CD4-positive, CD25-positive, alpha-beta regulatory T cell (primary cell): Measurements from ENCODE around the gene KLHL9. TPM values are rescaled to one million over a fixed set of nuclear protein-coding genes. Genes with fewer than 3 reads are reported as not detected.
"Not testable (repeated sequence)": the region's sequence is repeated elsewhere in the genome, so short reads cannot be mapped to it uniquely, and the experiment has no call there.

Experiments
- ATAC-seq, 2 donors: fragments of 150-1000 bp; cut with Tn5 transposase; one replicate each; pipeline ENCODE4 v1.10.0; 2021; ENCODE audit warnings: low read depth in 2 of 2, moderate number of reproducible peaks in 2 of 2, moderate library complexity in 1 of 2
- DNase-seq, 3 donors: peaks; one replicate each; pipeline versions ENCODE4 v3.0.0 to v3.0.0-alpha.2; 2012 to 2022; ENCODE audit warnings: mixed read lengths in 1 of 3
- H3K27ac ChIP-seq: one replicate; pipeline ENCODE4 v1.7.0; 2013; ENCODE audit warnings: mild to moderate bottlenecking, low read length; ENCODE audit not compliant: insufficient read depth, poor library complexity, severe bottlenecking
- H3K27me3 ChIP-seq: one replicate; pipeline ENCODE4 v1.7.0; 2013; ENCODE audit warnings: low read length; ENCODE audit not compliant: control insufficient read depth, insufficient read depth
- H3K36me3 ChIP-seq: one replicate; pipeline ENCODE4 v1.7.0; 2013; ENCODE audit warnings: mild to moderate bottlenecking, low read length, moderate library complexity; ENCODE audit not compliant: control insufficient read depth, insufficient read depth
- H3K4me1 ChIP-seq: 2 replicates; pipeline ENCODE4 v1.7.0; 2013; ENCODE audit warnings: mild to moderate bottlenecking, low read length; ENCODE audit not compliant: insufficient read depth, control insufficient read depth, poor library complexity, severe bottlenecking
- H3K4me3 ChIP-seq: one replicate; pipeline ENCODE4 v1.7.0; 2013; ENCODE audit warnings: low read depth, mild to moderate bottlenecking, low read length, moderate library complexity
- H3K9me3 ChIP-seq, 2 experiments: 1 replicate in 1 of 2; 2 replicates in 1 of 2; pipeline ENCODE4 v1.7.0; 2013; ENCODE audit warnings: low read length in 2 of 2, mild to moderate bottlenecking in 1 of 2, moderate library complexity in 1 of 2; ENCODE audit not compliant: control insufficient read depth in 2 of 2
- H3K27ac Mint-ChIP-seq, 3 donors: one replicate each; pipeline ENCODE4 v1.8.0; 2020 to 2022; ENCODE audit warnings: mild to moderate bottlenecking in 3 of 3, mixed read lengths in 3 of 3, moderate library complexity in 2 of 3
- H3K27me3 Mint-ChIP-seq: one replicate; pipeline ENCODE4 v1.8.0; 2022; ENCODE audit warnings: mild to moderate bottlenecking, mixed read lengths
- H3K36me3 Mint-ChIP-seq: one replicate; pipeline ENCODE4 v1.8.0; 2020; ENCODE audit warnings: mixed read lengths
- H3K4me1 Mint-ChIP-seq, 4 donors: one replicate each; pipeline ENCODE4 v1.8.0; 2020 to 2022; ENCODE audit warnings: mixed read lengths in 4 of 4, mild to moderate bottlenecking in 1 of 4
- H3K4me3 Mint-ChIP-seq, 4 donors: one replicate each; pipeline ENCODE4 v1.8.0; 2020 to 2022; ENCODE audit warnings: mild to moderate bottlenecking in 4 of 4, mixed read lengths in 4 of 4, moderate library complexity in 3 of 4
- H3K9me3 Mint-ChIP-seq, 7 donors: one replicate each; pipeline ENCODE4 v1.8.0; 2020 to 2022; ENCODE audit warnings: mixed read lengths in 7 of 7, mild to moderate bottlenecking in 3 of 7, moderate library complexity in 2 of 7
- polyA plus RNA-seq, 4 donors: library from polyadenylated mRNA; unstranded; fragments of 300-500 nt; fragmentation: Illumina TruSeq; gene quantifications; one replicate each; pipeline ENCODE4 v1.2.3, GENCODE V29; 2021
- total RNA-seq: library from RNA; stranded (reverse); gene quantifications from one replicate; pipeline ENCODE4 v1.2.3, GENCODE V29; 2022

KLHL9 gene, protein sequence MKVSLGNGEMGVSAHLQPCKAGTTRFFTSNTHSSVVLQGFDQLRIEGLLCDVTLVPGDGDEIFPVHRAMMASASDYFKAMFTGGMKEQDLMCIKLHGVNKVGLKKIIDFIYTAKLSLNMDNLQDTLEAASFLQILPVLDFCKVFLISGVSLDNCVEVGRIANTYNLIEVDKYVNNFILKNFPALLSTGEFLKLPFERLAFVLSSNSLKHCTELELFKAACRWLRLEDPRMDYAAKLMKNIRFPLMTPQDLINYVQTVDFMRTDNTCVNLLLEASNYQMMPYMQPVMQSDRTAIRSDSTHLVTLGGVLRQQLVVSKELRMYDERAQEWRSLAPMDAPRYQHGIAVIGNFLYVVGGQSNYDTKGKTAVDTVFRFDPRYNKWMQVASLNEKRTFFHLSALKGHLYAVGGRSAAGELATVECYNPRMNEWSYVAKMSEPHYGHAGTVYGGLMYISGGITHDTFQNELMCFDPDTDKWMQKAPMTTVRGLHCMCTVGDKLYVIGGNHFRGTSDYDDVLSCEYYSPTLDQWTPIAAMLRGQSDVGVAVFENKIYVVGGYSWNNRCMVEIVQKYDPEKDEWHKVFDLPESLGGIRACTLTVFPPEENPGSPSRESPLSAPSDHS
- total RNA-seq (13.4 TPM), polyA plus RNA-seq (10 to 100 TPM in 3 of 4 donors, 1 to 10 TPM in 1; 9.5 to 19.2 (median 15.9) TPM)

DNA sequence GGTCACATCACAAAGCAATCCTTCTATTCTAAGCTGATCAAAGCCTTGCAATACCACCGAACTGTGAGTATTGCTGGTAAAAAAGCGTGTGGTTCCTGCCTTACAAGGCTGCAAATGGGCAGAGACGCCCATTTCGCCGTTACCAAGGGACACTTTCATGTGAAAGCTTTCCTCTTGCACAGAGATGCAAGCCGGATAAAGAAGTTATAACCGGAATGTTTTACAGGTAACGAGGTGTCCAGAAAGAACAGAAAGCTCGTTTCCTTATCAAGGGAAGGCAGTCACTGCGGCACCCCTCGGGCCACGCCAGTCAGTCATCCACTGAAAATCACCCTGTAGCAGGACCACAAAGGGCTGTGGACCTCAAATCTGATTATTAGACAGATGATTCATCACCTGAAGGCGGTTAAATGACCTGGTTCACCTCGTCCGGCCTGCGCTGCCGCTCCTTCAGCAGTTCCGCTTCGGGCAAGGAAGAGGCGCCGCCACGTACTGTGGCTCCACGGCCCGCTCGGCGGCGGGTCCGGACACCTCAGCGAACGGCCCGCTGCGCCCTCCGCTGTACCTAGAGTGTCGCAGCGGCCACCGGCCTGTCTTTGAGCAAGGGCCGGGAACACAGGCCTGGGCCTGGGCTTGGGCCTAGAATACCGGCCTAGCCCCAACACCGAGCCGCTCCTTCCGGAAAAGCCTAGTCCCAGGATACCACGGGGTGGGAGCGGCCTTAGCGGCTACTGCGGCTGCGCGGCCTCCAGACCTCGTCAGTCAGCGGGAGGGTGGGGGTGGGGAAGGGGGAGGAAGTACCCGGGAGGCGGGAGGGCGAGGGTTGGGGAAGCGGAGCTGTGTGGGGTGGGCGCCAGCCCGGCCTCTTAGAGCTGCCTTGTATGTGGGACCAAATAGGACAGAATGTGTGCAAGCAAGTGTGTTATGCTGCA, at the start of gene KLHL9:
Gene KLHL9 (minus strand): TSS at position 704 of the 932 bp plus-strand sequence. CDS start 545 bp downstream, at position 159.
- Histone ChIP-seq H3K27me3 (peaks cover 2% of the 10 kb centered on the region), H3K27ac (peak within 1 kb of the TSS; percentile 88), H3K36me3 (peaks cover 16% of the 10 kb centered on the region), H3K4me3 (peak within 1 kb of the TSS; percentile 98), H3K9me3 (no peaks in the 10 kb centered on the region), H3K4me1 (peaks cover 43% of the 10 kb centered on the region)
- peaks cover 27 to 62% (median 46%) of the 10 kb centered on the region in 4 donors for H3K4me1 Mint-ChIP-seq
- DNase-seq (peak; percentile 75 to 92 (median 82)), ATAC-seq (peak; percentile 81 to 82)
- H3K36me3 Mint-ChIP-seq, result peaks cover 17% of the 10 kb centered on the region
- peak within 1 kb of the TSS; percentile 93 to 97 (median 95) for H3K27ac Mint-ChIP-seq
- no peaks in the 10 kb centered on the region for H3K9me3 Mint-ChIP-seq
- peaks cover 18% of the 10 kb centered on the region for H3K27me3 Mint-ChIP-seq
- peak within 1 kb of the TSS; percentile 94 to 99 (median 96) for H3K4me3 Mint-ChIP-seq

DNA sequence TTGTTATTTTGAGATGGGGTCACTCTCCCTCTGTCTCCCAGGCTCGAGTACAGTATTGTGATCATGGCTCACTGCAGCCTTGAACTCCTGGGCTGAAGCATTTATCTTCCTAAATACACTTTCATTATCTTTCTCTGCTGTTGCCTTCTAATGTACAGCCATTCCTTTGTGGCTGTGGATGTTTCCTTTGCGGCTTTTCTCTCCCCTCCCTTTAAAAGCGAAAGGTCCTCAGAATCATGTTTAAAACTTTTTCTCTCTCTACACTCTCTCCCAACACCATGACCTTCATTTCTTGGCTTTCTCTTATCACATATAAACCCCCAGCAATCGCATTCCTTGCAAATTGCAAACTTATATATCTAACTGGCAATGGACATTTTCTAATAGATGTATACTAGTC, 48.4 kb upstream of the KLHL9 start:
- no peak for DNase-seq
- Mint-ChIP-seq H3K27me3 (peaks cover 59% of the 10 kb centered on the region), H3K9me3 (peaks cover 0 to 6% (median 0%) of the 10 kb centered on the region in 7 donors), H3K4me1 (peaks cover 0 to 9% (median 5%) of the 10 kb centered on the region in 4 donors), H3K4me3 (no peak overlapping the region), H3K36me3 (no peaks in the 10 kb centered on the region), H3K27ac (no peak overlapping the region)
- Histone ChIP-seq H3K27ac (no peak overlapping the region), H3K36me3 (no peaks in the 10 kb centered on the region), H3K27me3 (peaks cover 25% of the 10 kb centered on the region), H3K4me3 (no peak overlapping the region), H3K9me3 (no peaks in the 10 kb centered on the region), H3K4me1 (no peaks in the 10 kb centered on the region)
- ATAC-seq, result no peak

DNA sequence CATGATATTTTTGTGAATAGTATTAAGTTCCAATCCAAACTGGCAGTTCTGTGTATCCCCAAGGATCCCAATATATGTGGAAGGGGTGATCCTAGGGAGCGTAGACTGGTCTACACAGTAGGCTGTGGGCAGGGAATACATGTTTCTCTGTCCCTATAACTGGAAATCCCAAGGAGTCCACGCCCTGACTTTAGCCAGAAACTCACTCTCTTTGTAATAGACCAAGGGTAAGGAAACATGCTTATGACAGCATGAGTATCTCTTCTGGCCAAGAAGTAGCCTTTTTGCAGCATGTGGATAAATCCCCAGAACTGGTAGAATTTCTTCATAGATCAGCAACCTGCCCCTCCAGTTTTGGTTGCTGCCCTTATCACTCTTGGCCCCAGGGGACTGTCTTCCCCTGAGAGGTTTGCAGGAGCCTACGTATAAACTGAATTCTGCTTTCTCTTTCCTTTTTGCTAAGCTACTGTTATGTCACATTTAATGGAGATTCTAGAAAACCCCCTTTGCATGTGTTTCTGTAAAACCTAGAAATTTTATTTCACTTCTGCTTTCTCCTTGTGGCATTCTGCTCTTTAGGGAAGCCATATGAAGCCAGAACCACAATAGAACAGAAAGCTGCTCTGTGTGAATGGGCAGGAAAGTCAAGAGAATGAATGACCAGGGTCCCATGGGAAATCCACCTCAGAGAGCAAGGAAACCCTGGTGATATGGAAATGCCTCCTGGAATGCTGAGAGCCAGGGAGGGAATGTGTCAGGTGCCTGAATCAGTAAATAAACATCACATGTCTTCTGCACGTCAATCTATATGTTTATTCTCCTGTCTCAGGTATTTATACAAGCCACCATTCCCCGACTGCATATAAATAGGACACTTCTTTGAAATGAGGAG, 46.5 kb upstream of the KLHL9 start:
- Histone ChIP-seq H3K9me3 (no peaks in the 10 kb centered on the region), H3K4me3 (no peak overlapping the region), H3K4me1 (no peaks in the 10 kb centered on the region), H3K36me3 (no peaks in the 10 kb centered on the region), H3K27ac (no peak overlapping the region), H3K27me3 (peaks cover 25% of the 10 kb centered on the region)
- Mint-ChIP-seq H3K27ac (no peak overlapping the region), H3K4me1 (peaks cover 0 to 9% (median 5%) of the 10 kb centered on the region in 4 donors), H3K27me3 (peaks cover 55% of the 10 kb centered on the region), H3K9me3 (peaks cover 0 to 3% (median 0%) of the 10 kb centered on the region in 7 donors), H3K36me3 (no peaks in the 10 kb centered on the region), H3K4me3 (peak overlapping the region in 1 of 4 donors; percentile 8)
- DNase-seq (peak in 1 of 3 donors; percentile 39), ATAC-seq (peak; percentile 52 to 61)

DNA sequence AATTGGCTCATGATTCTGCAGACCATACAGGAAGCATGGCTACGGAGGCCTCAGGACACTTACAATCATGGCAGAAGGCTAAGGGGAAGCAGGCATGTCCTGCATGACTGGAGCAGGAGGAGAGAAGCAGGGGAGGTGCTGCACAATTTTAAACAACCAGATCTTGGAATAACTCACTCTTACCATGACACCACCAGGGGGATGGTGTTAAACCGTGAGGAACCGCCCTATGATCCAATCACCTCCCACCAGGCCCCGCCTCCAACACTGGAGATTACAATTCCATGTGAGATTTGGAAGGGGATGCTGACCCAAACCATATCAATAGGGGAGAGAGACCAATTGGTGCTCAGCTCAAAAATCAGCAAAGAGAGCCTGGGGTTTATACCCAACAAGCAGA, 36.3 kb upstream of the KLHL9 start:
- H3K4me3 Mint-ChIP-seq, H3K9me3 ChIP-seq, H3K36me3 Mint-ChIP-seq, H3K4me3 ChIP-seq, DNase-seq, H3K36me3 ChIP-seq, H3K4me1 Mint-ChIP-seq, H3K9me3 Mint-ChIP-seq, ATAC-seq, H3K4me1 ChIP-seq, H3K27ac ChIP-seq: not testable (repeated sequence)
- H3K27me3 Mint-ChIP-seq, result peaks cover 22% of the 10 kb centered on the region
- H3K27me3 ChIP-seq, result peaks cover 15% of the 10 kb centered on the region
- H3K27ac Mint-ChIP-seq, result peak overlapping the region in 1 of 3 donors; percentile 5

DNA sequence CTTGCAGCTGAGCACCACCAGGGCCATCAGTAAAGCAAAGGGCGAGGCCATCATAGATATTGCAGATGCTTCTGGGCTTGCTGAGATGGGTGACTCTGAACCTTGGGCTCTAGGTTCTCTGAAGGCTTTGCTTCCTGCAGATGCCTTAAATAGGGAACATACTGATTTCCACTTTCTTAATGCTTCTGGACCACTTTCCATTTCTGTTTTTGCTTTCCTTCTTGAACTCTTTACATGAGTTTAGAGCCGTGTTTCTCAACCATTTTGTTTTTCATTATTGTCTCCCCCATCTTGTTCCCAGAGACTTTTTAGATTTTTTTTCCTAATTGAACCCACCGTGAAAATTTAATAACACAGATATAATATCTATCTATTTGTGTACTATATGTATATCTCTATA, 32.8 kb upstream of the KLHL9 start, which contains the start of gene IFNA13:
Gene IFNA13 (minus strand): TSS at position 101 of the 400 bp plus-strand sequence. CDS start 47 bp downstream, at position 54.
- no peaks in the 10 kb centered on the region for H3K36me3 ChIP-seq
- Mint-ChIP-seq H3K36me3 (no peaks in the 10 kb centered on the region), H3K4me3 (no peak within 1 kb of the TSS), H3K27ac (peak within 1 kb of the TSS in 1 of 3 donors; percentile 58), H3K27me3 (peaks cover 33% of the 10 kb centered on the region), H3K9me3 (peaks cover 0 to 2% (median 0%) of the 10 kb centered on the region in 7 donors), H3K4me1 (no peaks in the 10 kb centered on the region)
- peaks cover 10% of the 10 kb centered on the region for H3K27me3 ChIP-seq
- DNase-seq (no peak), ATAC-seq (no peak)
- H3K27ac ChIP-seq, result no peak within 1 kb of the TSS
- H3K4me1 ChIP-seq, result no peaks in the 10 kb centered on the region
- H3K4me3 ChIP-seq, result no peak within 1 kb of the TSS
- H3K9me3 ChIP-seq, result no peaks in the 10 kb centered on the region

DNA sequence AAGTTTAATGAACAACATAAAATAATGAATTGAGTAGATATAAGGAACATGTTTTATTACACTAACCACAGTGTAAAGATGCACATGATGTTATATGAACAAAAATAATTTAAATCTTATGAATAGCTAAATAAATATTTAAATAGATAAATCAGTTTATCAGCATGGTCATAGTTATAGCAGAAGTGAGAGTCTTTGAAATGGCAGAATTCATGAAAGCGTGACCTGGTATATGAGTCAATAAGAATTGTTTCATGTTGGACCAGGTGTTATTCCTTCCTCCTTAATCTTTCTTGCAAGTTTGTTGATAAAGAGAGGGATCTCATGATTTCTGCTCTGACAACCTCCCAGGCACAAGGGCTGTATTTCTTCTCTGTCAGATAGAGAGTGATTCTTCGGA, 32.0 kb upstream of the KLHL9 start:
- not testable (repeated sequence) for ATAC-seq, H3K9me3 ChIP-seq, H3K4me1 Mint-ChIP-seq, H3K4me1 ChIP-seq, H3K4me3 ChIP-seq, H3K9me3 Mint-ChIP-seq, H3K36me3 ChIP-seq, H3K27ac ChIP-seq, H3K36me3 Mint-ChIP-seq, H3K4me3 Mint-ChIP-seq, DNase-seq
- Mint-ChIP-seq H3K27ac (peak overlapping the region in 1 of 3 donors; percentile 58), H3K27me3 (peaks cover 35% of the 10 kb centered on the region)
- H3K27me3 ChIP-seq, result peaks cover 13% of the 10 kb centered on the region
